ENCODE data around the gene IFI27L2. TPM values are rescaled to one million over a fixed set of nuclear protein-coding genes. Genes with fewer than 3 reads are reported as not detected.

IFI27L2 gene
- total RNA-seq, 1 experiment from 2014 or later: 12.4 TPM

DNA sequence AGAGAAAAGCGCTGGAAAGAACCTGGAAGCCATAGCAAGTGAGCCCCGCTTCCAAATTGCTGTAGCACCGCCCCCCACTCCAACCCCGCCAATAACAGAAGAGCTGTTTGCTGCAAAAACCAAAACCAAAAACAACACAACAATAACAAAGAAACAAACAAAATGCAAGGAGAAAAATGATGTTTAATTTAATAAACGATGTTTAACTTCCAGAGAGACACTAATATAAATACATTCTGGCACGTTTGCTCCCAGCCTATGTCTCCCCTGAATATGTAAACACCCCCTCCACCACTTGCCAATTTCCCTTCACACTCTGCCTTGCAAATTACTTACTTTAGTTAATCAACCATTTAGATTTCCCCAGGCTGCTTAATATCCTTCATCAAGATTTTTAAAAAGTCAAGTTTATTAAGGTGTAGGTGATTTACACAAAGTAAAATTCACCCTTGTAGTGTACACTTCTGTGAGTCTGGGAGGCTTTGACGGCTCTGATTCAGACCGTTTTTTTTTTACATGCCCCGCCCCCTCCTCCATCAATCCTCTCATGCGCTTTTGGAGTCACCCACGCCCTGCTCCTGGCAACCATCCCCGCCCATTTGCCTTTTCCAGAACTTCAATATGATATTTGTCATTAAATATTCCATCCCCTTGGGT lies 482 bp upstream of the IFI27L2 start:
- Histone ChIP-seq H3K27me3 (replicated peaks; ENCODE audit: insufficient read depth, low read depth, low read length, poor library complexity) (no peaks in the 10 kb centered on the region), H3K4me3 (ENCODE audit: low read depth, low read length, poor library complexity, severe bottlenecking) (peak overlapping the region; percentile 39), H3K27ac (ENCODE audit: low read depth, low read length, poor library complexity, severe bottlenecking) (no peak overlapping the region), H3K36me3 (ENCODE audit: insufficient read depth, low read length, poor library complexity, severe bottlenecking) (no peaks in the 10 kb centered on the region), H3K9me3 (ENCODE audit: low read depth, low read length, poor library complexity, severe bottlenecking) (no peaks in the 10 kb centered on the region), H3K4me1 (ENCODE audit: insufficient read depth, low read length, poor library complexity, severe bottlenecking) (peaks cover 5% of the 10 kb centered on the region)
- intact Hi-C loops (cut with micrococcal nuclease; ENCODE audit: unreplicated experiment): loop anchor here (5.0 kb wide), 2 partner anchors 47 to 417 kb away; no protein-coding TSS in a partner anchor
- ChIA-PET POLR2A (ENCODE audit: low non-redundant PET) (interaction anchor here (0.7 kb wide), 1 partner anchor 74 kb away, joined by 3 read pairs; no protein-coding TSS in a partner anchor), CTCF (interaction anchor here (0.6 kb wide), 1 partner anchor 25 kb away, joined by 4 read pairs; no protein-coding TSS in a partner anchor)
- TF ChIP-seq, protein P1, sequence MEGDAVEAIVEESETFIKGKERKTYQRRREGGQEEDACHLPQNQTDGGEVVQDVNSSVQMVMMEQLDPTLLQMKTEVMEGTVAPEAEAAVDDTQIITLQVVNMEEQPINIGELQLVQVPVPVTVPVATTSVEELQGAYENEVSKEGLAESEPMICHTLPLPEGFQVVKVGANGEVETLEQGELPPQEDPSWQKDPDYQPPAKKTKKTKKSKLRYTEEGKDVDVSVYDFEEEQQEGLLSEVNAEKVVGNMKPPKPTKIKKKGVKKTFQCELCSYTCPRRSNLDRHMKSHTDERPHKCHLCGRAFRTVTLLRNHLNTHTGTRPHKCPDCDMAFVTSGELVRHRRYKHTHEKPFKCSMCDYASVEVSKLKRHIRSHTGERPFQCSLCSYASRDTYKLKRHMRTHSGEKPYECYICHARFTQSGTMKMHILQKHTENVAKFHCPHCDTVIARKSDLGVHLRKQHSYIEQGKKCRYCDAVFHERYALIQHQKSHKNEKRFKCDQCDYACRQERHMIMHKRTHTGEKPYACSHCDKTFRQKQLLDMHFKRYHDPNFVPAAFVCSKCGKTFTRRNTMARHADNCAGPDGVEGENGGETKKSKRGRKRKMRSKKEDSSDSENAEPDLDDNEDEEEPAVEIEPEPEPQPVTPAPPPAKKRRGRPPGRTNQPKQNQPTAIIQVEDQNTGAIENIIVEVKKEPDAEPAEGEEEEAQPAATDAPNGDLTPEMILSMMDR (conservative IDR thresholded peaks at IDR 0.05; ENCODE audit: low read depth, low read length): no peak
- no peak for TF ChIP-seq EZH2 (IDR thresholded peaks at IDR 0.05; ENCODE audit: borderline replicate concordance, low read depth, low read length, poor library complexity, severe bottlenecking)
- BruUV-seq (replicated peaks): no TSS peak
- peak; percentile 66 for DNase-seq (ENCODE audit: low spot score)

DNA sequence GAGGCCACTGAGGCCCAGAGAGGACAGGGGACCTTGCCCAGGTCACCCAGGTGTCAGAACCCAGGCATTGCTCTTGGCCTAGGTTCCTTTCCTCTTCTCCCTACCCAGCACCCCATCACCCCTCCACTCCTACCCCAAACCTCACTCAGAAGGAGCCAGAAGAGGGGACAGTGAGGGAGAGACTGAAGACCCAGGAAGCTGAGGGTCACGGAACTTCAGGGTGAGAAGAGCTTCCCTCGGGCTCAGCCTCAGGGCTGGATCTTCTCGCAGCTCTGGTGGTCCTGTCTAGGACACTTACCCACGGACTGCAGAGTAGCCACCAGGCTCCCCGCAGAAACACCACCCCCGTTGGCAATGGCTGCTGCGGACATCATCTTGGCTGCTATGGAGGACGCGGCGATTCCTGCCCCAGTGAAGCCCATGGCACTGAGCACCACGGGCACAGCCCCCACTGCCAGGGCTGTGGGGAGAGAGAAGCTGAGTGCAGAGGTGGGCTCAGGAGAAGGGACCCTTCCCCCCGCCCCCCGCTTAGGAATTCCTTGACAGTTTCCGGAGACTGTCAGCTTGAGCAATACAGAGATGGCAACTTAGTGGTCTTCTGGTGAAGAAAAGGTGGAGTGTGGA lies 1.1 kb downstream of the IFI27L2 start:
- no TSS peak for BruUV-seq (replicated peaks)

DNA sequence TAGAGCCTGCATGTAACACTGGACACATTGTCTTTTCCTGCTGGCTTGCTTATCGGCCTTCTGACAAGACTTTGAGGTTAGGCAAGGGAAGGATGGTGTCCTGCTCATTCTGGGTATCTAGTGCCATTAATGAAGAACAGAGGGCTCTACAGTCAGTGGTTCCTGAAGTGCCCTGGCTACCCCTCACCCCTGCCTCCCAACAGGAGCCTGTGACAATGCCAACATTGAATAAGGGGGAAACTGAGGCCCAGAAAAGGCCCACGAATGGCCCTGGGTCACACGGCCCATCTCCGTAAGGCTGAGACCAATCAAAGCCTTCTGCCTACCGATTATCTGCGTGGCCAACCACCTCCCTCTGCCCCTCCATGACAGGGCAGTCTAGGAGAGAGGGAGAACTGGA lies 2.1 kb downstream of the IFI27L2 start:
- no TSS peak for BruUV-seq (replicated peaks)
- H3K27me3 ChIP-seq (replicated peaks; ENCODE audit: insufficient read depth, low read depth, low read length, poor library complexity): no peaks in the 10 kb centered on the region
- H3K4me3 ChIP-seq (ENCODE audit: low read depth, low read length, poor library complexity, severe bottlenecking): no peak overlapping the region
- peaks cover 5% of the 10 kb centered on the region for H3K4me1 ChIP-seq (ENCODE audit: insufficient read depth, low read length, poor library complexity, severe bottlenecking)
- H3K9me3 ChIP-seq (ENCODE audit: low read depth, low read length, poor library complexity, severe bottlenecking): no peaks in the 10 kb centered on the region
- POLR2A ChIA-PET (ENCODE audit: low non-redundant PET): no interaction called here
- intact Hi-C loops (cut with micrococcal nuclease; ENCODE audit: unreplicated experiment): no loop called here
- H3K36me3 ChIP-seq (ENCODE audit: insufficient read depth, low read length, poor library complexity, severe bottlenecking): no peaks in the 10 kb centered on the region
- TF ChIP-seq EZH2 (IDR thresholded peaks at IDR 0.05; ENCODE audit: borderline replicate concordance, low read depth, low read length, poor library complexity, severe bottlenecking): no peak
- TF ChIP-seq, protein P1 (conservative IDR thresholded peaks at IDR 0.05; ENCODE audit: low read depth, low read length): no peak
- CTCF ChIA-PET: interaction anchor here (1.5 kb wide), 1 partner anchor 9 kb away, joined by 4 read pairs; no protein-coding TSS in a partner anchor
- no peak for DNase-seq (ENCODE audit: low spot score)
- no peak overlapping the region for H3K27ac ChIP-seq (ENCODE audit: low read depth, low read length, poor library complexity, severe bottlenecking)

More for the DNA sequence above, 1.1 kb downstream of the IFI27L2 start:
- H3K27ac ChIP-seq (ENCODE audit: low read depth, low read length, poor library complexity, severe bottlenecking): no peak overlapping the region
- DNase-seq (ENCODE audit: low spot score): no peak
- no peaks in the 10 kb centered on the region for H3K27me3 ChIP-seq (replicated peaks; ENCODE audit: insufficient read depth, low read depth, low read length, poor library complexity)
- TF ChIP-seq EZH2 (IDR thresholded peaks at IDR 0.05; ENCODE audit: borderline replicate concordance, low read depth, low read length, poor library complexity, severe bottlenecking): no peak
- TF ChIP-seq, protein P1 (conservative IDR thresholded peaks at IDR 0.05; ENCODE audit: low read depth, low read length): no peak
- POLR2A ChIA-PET (ENCODE audit: low non-redundant PET): interaction anchor here (0.6 kb wide), 2 partner anchors 1611 to 1876 kb away, joined by 3 to 4 read pairs; no protein-coding TSS in a partner anchor
- CTCF ChIA-PET: interaction anchor here (1.5 kb wide), 1 partner anchor 8 kb away, joined by 4 read pairs; no protein-coding TSS in a partner anchor
- H3K9me3 ChIP-seq (ENCODE audit: low read depth, low read length, poor library complexity, severe bottlenecking): no peaks in the 10 kb centered on the region
- peak overlapping the region; percentile 39 for H3K4me3 ChIP-seq (ENCODE audit: low read depth, low read length, poor library complexity, severe bottlenecking)
- intact Hi-C loops (cut with micrococcal nuclease; ENCODE audit: unreplicated experiment): no loop called here
- H3K36me3 ChIP-seq (ENCODE audit: insufficient read depth, low read length, poor library complexity, severe bottlenecking): no peaks in the 10 kb centered on the region
- H3K4me1 ChIP-seq (ENCODE audit: insufficient read depth, low read length, poor library complexity, severe bottlenecking): peaks cover 5% of the 10 kb centered on the region

Data from A673 (cell line).